HG02798 (cell line): ENCODE data around the gene ZDHHC4.
A peak's percentile ranks its signal among the peaks of the same experiment; 100 is the strongest.
"Not testable (repeated sequence)": the region's sequence is repeated elsewhere in the genome, so short reads cannot be mapped to it uniquely, and the experiment has no call there.

Experiments used
- ATAC-seq: cut with Tn5 transposase; IDR thresholded peaks from one replicate; pipeline ENCODE4 v1.9.1; 2021; ENCODE audit warnings: mild to moderate bottlenecking; ENCODE audit not compliant: unreplicated experiment, poor library complexity

The ZDHHC4 gene

GRCh38 chr7:6559896-6560295, 17.4 kb upstream of the ZDHHC4 start:
- ATAC-seq = no peak

GRCh38 chr7:6562106-6562505, 15.1 kb upstream of the ZDHHC4 start:
- no peak for ATAC-seq

- ATAC-seq = no peak
Measured at GRCh38 chr7:6563936-6564770, 13.1 kb upstream of the ZDHHC4 start.

GRCh38 chr7:6565655-6566054, 11.6 kb upstream of the ZDHHC4 start:
- no peak for ATAC-seq

GRCh38 chr7:6567886-6568285, 9.4 kb upstream of the ZDHHC4 start:
- no peak for ATAC-seq

GRCh38 chr7:6571160-6571779, 6.0 kb upstream of the ZDHHC4 start:
- ATAC-seq = no peak

- no peak for ATAC-seq
Measured at GRCh38 chr7:6575281-6576023, 1.8 kb upstream of the ZDHHC4 start.

- no peak for ATAC-seq
Measured at GRCh38 chr7:6576024-6576866, 1.0 kb upstream of the ZDHHC4 start.

- ATAC-seq = not testable (repeated sequence)
Measured at GRCh38 chr7:6576867-6577368, 336 bp upstream of the ZDHHC4 start.

GRCh38 chr7:6578114-6579084, 1.1 kb downstream of the ZDHHC4 start:
- ATAC-seq = no peak

GRCh38 chr7:6579446-6579845, 2.2 kb downstream of the ZDHHC4 start:
- no peak for ATAC-seq

- not testable (repeated sequence) for ATAC-seq
Measured at GRCh38 chr7:6585746-6586432, 8.6 kb downstream of the ZDHHC4 start.

- ATAC-seq = no peak
Measured at GRCh38 chr7:6588566-6588965, 11.3 kb downstream of the ZDHHC4 start.

GRCh38 chr7:6589151-6589828, 12.0 kb downstream of the ZDHHC4 start:
- no peak for ATAC-seq

GRCh38 chr7:6589829-6590644, 12.8 kb downstream of the ZDHHC4 start, which contains the start of gene INTS15:
INTS15 (plus strand) TSS chr7:6590021; CDS start chr7:6590284, 263 bp downstream.
- peak; percentile 90 for ATAC-seq

GRCh38 chr7:6590645-6591110, 13.4 kb downstream of the ZDHHC4 start:
- no peak for ATAC-seq

- no peak for ATAC-seq
Measured at GRCh38 chr7:6600093-6600492, 22.8 kb downstream of the ZDHHC4 start.
